Posterior cingulate gyrus (tissue), 11 donors: ENCODE results near the gene TEX35.

ENCODE experiments used
- DNase-seq, 10 donors: peaks; one replicate each; pipeline versions ENCODE4 v3.0.0 to v3.0.0-alpha.2; 2020 to 2021; ENCODE audit warnings: mixed read lengths in 3 of 10
- intact Hi-C: fragments of 100-400 bp; cut with DNase I; formaldehyde crosslinking; loops from one replicate; pipeline ENCODE4 v1.15.1; 2023

TEX35 gene

DNA sequence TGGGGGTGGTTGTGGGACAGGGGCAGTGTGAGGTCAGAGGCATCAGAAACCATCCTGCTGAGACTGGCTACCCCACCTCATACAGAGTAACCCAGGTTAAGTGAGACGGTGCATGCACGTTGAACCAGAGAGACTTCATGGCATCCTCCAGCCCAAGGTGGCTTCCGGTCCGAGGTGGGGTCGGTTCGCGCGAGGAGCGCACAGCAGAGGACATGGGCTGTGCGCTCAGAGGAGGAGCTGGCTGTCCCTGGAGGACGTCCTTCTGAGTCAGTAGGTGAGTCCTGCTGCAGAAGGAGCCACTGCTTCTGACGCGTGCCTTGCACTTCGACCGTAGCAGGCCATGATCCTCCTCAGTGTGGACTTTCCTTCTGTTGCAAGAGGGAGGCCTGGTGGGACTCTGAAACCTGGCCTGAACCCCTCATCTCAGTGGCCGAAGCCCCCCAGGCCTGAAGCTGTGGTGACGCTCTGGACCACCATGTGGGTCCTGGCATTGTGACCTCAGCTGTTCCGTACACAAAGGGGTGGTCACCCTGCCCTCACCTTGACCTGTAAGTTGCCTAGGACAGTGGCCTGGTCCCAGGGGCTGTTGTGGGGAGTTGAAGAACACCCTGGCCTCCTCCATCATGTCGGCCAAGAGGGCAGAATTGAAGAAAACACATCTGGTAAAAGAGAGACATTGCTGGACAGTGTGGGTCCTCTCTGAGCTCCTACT is at the start of gene TEX35:
Gene TEX35, plus strand, starts transcription at position 544 of the 712 bp plus-strand sequence. Its CDS starts 80 bp downstream, at position 624.
- intact Hi-C loops: no loop called here
- peak in 1 of 10 donors; percentile 63 for DNase-seq

GRCh38 chr1:178464141-178464540 is 48.8 kb upstream of the TEX35 start:
- no peak for DNase-seq
- intact Hi-C loops: no loop called here

DNA sequence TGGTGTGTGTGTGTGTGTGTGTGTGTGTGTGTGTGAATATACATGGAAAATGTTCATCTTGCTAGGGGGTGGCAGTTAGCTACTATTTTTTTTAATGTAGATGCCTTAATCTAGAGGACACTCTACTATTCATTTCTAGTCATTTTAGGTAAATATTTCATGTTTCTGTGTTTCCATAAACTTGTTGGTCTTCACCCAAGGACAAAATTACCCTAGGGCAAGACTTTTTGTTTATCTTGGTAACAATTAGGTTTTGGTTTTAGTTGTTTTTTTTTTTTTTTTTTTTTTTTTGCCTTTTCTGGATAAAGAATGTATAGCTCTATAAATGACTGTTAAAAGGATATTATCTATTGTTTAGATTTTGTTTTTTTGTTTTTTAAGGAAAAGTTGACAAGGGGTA is 48.3 kb upstream of the TEX35 start:
- intact Hi-C loops: no loop called here
- DNase-seq: no peak

GRCh38 chr1:178465011-178465410 is 47.9 kb upstream of the TEX35 start:
- intact Hi-C loops: no loop called here

DNA sequence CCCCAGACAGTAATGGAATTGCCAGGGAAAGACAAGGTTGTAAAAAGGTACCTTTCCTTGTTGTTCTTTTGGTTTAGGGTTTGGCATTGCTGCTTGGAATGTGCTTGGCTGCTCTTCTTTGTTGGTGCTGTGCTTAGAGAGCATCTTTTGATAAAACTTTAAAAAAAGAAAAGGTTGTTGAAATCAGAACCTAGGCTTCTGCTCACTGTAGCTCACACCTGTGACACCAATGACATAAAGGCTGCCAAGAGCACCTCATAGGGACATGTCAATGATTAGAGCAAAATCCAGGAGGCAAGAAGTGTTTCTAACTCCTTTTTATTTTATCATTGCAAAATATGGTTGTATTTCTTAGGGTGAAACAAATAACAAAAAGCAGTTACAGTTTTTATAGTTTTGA is 45.1 kb upstream of the TEX35 start:
- intact Hi-C loops: no loop called here
- no peak for DNase-seq

More at GRCh38 chr1:178465011-178465410, 47.9 kb upstream of the TEX35 start:
- DNase-seq: no peak

DNA sequence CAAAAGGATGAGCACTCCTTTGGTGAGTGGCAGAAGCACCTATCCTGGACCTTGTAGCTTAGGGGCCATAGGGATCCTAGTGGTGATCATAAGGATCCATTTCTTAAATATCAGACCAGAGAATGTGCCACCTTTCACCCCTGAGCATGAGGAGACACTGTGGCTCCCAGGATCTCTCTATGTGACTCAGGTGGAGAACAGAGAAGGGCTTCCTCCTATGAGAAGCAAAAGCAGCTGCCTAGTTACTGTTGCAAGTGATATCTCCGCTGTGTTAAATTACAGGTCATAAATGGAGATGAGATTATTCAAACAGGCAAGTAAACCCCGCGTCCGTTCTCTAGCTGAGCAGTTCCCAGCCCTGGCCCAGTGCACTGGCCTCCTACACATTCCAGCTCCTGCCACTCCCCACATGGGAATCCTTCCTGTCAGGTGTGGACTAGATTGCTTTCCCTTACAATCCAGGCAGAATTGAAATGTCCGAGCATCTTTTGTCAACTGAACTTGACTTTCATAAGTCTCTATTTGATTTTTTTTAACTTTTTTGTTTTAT is 42.4 kb upstream of the TEX35 start:
- no peak for DNase-seq
- intact Hi-C loops: no loop called here

DNA sequence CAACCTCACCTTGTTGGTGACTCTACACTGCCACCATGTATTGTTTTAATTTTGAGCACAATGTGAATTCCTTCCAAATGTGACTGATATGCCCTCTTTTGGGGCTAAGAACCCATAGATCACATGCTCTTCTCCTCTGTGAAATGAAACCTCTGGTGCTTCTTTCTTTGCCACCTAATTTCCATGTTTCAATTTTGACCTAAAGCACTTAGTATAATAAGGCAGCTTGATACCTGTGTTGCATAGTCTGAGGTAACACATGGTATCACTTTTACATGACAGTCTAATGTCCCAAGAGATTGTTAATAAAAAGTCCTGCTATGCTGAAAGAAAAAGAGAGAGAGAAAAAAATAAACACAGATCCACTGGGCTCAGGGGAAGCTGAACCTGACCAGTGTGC is 40.4 kb upstream of the TEX35 start:
- intact Hi-C loops: no loop called here
- DNase-seq: no peak

GRCh38 chr1:178477373-178477772 is 35.5 kb upstream of the TEX35 start:
- intact Hi-C loops: no loop called here
- no peak for DNase-seq

- intact Hi-C loops: no loop called here
- DNase-seq: no peak
These were observed 35.1 kb upstream of the TEX35 start for GRCh38 chr1:178477841-178478240.

- peak in 1 of 10 donors; percentile 52 for DNase-seq
- intact Hi-C loops: no loop called here
These were observed 29.5 kb upstream of the TEX35 start for GRCh38 chr1:178483251-178483957.

DNA sequence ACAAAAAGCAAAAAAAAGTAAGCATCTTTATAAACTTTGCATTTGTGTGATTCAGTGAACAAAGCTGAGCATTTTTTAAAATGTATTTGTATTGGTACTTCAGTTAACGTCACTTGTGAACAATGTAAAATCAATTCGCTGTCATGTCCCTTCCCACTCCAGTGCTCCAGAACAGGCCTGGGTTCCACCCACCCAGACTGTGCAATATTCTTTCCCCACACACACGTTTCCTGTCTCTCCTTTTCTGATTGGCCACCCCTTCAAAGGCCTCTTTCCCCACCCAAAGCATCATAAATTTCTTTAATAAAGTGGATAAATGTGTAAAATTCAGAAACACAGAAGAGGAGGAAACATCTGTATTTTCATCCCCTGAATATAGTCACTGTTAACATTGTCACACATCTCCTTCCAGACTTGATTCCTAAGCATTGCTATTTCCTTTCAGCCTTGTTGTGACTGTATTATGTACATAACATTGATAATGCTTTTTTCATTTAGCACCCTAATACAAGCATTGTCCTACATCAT is 28.1 kb upstream of the TEX35 start:
- no peak for DNase-seq
- intact Hi-C loops: no loop called here

GRCh38 chr1:178485541-178485981 is 27.3 kb upstream of the TEX35 start:
- no peak for DNase-seq
- intact Hi-C loops: no loop called here

GRCh38 chr1:178486100-178487069 is 26.5 kb upstream of the TEX35 start:
- intact Hi-C loops: no loop called here
- peak in 1 of 10 donors; percentile 72 for DNase-seq

- intact Hi-C loops: no loop called here
- peak in 1 of 10 donors; percentile 81 for DNase-seq
These were observed 25.8 kb upstream of the TEX35 start for GRCh38 chr1:178487070-178487615.

DNA sequence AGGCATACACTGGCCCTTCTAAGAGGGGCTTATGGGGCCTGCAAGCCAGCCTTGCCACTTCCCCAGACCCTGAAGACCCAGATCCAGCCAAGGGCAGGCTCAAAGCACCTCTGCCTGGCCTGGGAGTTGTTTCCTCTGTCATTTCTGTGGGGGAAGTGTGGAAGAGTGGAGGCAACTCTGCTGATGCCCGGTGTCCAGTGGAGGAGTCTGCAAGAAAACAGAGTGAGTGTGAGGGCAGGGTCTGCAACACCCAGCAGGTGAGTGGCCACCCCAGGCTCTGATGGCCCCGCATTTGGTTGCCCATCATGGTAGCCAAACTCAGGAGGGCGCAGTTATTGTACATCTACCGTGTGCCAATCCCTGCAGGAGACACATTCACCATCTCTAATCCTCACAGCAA is 24.5 kb upstream of the TEX35 start:
- no peak for DNase-seq

GRCh38 chr1:178489399-178489798 is 23.5 kb upstream of the TEX35 start:
- DNase-seq: peak in 1 of 10 donors; percentile 68
- intact Hi-C loops: no loop called here

More for the DNA sequence above, 24.5 kb upstream of the TEX35 start:
- intact Hi-C loops: no loop called here

DNA sequence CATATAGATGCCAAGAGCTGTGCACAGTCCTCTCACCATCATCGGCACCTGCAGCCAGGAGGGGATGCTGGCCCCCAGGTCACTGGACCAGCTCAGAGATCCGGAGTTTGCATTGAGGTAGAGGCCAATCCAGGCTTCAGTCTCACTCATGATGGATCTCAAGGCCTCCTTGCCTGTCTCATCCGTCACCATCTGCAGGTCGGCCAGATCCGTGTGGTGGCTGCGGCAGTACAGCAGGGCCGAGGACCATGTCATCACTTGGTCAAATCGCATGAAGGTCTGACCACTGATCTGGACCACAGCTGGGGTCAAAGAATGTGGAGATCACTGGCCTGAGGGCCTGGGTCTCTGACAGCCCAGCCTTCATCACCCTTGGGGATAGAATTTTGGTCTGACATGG is 22.8 kb upstream of the TEX35 start:
- peak in 1 of 10 donors; percentile 43 for DNase-seq
- intact Hi-C loops: no loop called here

GRCh38 chr1:178490967-178491366 is 21.9 kb upstream of the TEX35 start:
- DNase-seq: peak in 1 of 10 donors; percentile 34
- intact Hi-C loops: no loop called here

GRCh38 chr1:178491721-178492120 is 21.2 kb upstream of the TEX35 start:
- peak in 1 of 10 donors; percentile 65 for DNase-seq
- intact Hi-C loops: no loop called here

DNA sequence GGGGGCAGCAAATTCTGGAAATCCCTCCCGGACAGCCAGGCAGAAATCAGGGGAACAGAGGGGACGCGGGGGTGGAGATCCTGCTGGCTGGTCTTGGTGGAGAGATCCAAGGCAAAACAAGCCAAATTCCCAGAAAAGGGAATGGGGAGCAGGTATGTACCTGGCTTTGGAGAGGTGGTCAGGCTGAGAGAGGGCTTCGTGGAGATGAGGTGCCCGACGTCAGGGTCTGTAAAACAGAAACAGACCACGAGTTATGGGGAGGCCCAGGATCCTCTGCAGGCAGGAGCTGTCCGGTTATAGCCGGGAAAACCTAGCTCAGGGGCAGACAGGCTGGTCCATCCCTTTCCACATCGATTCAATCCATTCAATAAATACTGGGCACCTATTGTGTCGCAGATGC is 20.6 kb upstream of the TEX35 start:
- DNase-seq: peak in 1 of 10 donors; percentile 72
- intact Hi-C loops: no loop called here
